Retinal pigment epithelial cell (primary cell): ENCODE results near the gene TRPM6.

Source experiments
- DNase-seq: peaks from one replicate; pipeline ENCODE4 v3.0.0-alpha.2; 2010; ENCODE audit warnings: low read depth
- H3K4me3 ChIP-seq: 2 replicates; pipeline ENCODE4 v1.5.1; 2011; ENCODE audit warnings: mild to moderate bottlenecking, low read length, control low read depth, moderate library complexity
- TF ChIP-seq, protein P1 (sequence below): conservative IDR thresholded peaks from 2 replicates; pipeline ENCODE4 v1.5.1; 2011; ENCODE audit warnings: low read depth, low read length, control low read depth, inconsistent platforms

TRPM6 gene

DNA sequence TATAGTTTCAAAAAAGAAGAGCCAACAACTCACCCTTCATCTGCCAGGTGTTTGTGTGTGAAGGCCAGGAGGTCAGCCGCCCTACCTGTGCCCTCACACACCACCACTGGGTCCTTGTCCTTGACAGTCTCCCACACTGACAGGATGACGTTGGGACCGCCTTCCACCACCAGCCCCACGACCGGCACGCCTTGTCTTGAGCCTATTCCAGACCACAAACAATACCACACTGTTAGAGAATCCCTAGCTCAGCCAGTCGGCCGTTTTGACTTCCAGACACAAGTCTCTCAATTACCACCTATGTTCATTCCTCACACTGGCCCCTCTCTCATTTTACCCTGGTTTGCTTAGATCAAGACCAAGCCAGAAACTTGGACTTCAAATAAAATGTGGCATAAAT is 66.1 kb downstream of the TRPM6 start:
- H3K4me3 ChIP-seq, result no peak overlapping the region
- TF ChIP-seq, protein P1, sequence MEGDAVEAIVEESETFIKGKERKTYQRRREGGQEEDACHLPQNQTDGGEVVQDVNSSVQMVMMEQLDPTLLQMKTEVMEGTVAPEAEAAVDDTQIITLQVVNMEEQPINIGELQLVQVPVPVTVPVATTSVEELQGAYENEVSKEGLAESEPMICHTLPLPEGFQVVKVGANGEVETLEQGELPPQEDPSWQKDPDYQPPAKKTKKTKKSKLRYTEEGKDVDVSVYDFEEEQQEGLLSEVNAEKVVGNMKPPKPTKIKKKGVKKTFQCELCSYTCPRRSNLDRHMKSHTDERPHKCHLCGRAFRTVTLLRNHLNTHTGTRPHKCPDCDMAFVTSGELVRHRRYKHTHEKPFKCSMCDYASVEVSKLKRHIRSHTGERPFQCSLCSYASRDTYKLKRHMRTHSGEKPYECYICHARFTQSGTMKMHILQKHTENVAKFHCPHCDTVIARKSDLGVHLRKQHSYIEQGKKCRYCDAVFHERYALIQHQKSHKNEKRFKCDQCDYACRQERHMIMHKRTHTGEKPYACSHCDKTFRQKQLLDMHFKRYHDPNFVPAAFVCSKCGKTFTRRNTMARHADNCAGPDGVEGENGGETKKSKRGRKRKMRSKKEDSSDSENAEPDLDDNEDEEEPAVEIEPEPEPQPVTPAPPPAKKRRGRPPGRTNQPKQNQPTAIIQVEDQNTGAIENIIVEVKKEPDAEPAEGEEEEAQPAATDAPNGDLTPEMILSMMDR, result no peak
- no peak for DNase-seq

DNA sequence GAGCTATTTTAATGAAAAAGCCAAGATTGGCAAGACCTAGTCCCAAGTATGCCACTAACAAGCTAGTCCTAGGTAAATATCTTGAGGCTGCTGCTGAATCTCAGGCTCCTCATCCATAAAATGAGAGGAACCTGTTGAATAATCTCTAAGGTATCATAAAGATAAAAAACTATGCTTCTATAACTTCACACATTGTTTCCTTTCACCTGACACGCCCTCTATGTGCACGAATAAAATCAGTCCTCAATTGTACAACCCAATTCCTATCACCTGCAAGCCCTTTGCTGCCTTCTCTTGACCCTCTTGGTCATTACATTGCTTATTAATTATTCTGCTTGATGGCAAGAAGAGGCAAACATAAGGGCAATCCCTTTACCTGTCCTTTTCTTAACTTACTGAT is 69.9 kb downstream of the TRPM6 start:
- H3K4me3 ChIP-seq, result no peak overlapping the region
- TF ChIP-seq, protein P1, result no peak
- DNase-seq, result no peak

DNA sequence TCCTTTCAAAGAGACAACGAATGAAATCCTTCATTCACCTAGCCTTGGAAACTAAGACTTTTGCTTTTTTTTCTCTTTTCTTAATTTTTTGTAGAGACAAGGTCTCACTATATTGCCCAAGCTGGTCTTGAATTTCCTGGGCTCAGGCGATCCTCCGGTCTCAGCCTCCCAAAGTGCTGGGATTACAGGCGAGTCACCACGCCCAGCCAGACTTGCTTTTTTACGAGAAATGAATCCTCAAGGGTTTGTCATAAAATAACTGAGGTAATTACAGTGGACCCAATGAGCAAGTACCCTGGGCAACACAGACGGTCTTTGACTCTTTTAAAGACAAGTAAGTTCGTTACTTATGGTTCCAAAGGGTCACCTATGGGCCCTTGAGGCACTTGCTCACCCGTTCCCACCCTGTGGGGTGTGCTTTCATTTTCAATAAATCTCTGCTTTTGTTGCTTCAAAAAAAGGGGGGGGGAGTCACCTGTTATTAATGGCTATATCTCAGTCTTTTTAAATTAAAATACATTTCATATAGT is 70.4 kb downstream of the TRPM6 start:
- no peak overlapping the region for H3K4me3 ChIP-seq
- no peak for DNase-seq
- TF ChIP-seq, protein P1, result no peak

DNA sequence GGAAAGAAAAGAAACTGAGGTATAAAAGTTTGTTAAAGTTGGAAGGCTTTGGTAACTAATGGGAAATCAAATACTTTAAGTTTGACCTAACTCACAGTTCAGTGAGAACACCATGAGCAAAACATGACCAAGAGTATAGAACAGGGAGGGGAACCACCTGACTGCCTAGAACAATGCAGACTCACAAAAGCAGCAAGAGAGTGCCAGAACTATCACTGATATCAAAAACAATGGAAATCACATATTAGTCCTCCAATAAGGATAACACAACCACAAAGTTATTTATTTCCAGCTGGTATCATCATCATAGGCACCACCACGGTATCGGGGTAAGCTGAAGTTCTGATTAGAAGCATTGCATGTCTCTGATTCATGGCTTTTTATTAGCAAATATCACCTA is 77.5 kb downstream of the TRPM6 start:
- H3K4me3 ChIP-seq, result no peak overlapping the region
- TF ChIP-seq, protein P1, result no peak
- no peak for DNase-seq

DNA sequence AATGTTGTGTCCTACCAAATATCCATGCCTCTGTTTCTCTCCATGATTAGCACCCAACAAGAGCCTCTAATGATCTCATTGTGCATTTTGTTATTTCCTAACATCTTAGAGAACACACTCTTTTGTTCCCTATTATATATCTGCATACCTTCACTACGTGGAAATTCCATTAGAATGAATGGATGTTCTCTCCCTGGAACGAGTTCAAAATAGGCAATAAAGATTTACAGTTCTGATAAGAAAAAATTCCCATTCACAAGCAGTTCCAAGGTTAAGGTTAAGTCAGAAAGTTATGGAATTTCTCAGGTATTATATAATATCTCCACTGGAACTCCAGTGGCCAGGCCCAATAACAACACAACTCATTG is 83.7 kb downstream of the TRPM6 start:
- no peak overlapping the region for H3K4me3 ChIP-seq
- TF ChIP-seq, protein P1, result no peak
- DNase-seq, result no peak

DNA sequence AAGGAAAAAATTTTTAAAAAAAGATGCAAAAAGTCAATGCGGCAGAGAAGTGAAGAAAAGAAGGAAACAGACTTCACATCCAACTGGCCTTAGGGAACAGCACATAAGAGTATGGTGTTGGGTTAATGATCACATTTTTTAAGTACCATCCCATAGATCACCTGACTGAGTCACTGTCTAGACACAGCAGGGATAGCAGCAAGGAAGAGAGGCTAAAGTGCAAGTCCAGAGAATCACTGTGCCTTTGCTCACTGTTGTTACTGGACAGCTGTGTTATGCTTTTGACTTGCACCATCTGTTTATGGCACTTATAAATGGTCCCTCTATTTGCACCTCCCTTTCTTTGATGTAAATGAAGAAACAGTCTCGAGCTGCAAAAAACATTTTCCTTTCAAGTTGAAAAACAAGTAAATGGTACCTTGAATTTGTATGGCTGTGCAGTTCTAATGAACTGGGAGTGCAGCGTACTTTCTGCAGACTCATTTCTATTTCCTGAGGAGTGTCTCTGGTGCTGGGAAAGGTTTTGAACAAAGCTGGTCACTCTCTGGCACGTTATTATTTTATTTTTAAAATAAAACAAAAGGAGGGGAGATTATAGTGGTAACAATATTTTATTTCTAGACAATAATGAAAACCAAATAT is 84.2 kb downstream of the TRPM6 start:
- H3K4me3 ChIP-seq, result no peak overlapping the region
- DNase-seq, result no peak
- TF ChIP-seq, protein P1, result no peak

DNA sequence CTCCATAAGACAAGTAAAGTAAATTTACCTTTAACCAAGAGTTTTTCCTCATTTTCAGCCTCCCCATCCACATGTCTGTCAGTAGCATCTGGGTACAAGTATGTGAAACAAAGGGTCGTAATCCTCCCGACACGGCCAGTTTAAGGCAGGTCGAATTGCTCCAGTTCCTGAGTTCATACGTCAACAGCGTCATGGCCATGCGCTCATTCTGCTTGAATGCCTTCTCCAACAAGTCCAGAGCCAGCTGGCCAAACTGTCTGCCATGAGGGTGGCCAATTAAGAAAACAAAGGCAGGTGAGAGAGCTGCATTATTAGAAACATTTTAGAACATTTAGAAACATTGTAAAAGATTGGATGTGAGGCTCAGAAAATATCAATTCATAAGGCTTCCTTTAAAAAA is 87.5 kb downstream of the TRPM6 start:
- H3K4me3 ChIP-seq, result no peak overlapping the region
- no peak for DNase-seq
- TF ChIP-seq, protein P1, result no peak
